Colonic mucosa (tissue), 4 donors: ENCODE data around the gene VWA8. TPM values are rescaled to one million over a fixed set of nuclear protein-coding genes. Genes with fewer than 3 reads are reported as not detected.
"Not testable (repeated sequence)": the region's sequence is repeated elsewhere in the genome, so short reads cannot be mapped to it uniquely, and the experiment has no call there.

Source experiments
- DNase-seq: peaks from one replicate; pipeline ENCODE4 v3.0.0-alpha.2; 2020
- H3K27ac ChIP-seq: fragments of 200-600 bp; one replicate; pipeline ENCODE4 v1.8.0; 2021
- H3K27me3 ChIP-seq: fragments of 200-600 bp; one replicate; pipeline ENCODE4 v1.8.0; 2021
- H3K36me3 ChIP-seq: fragments of 200-600 bp; one replicate; pipeline ENCODE4 v1.8.0; 2021
- H3K4me1 ChIP-seq: fragments of 200-600 bp; one replicate; pipeline ENCODE4 v1.8.0; 2021; ENCODE audit warnings: mild to moderate bottlenecking
- H3K4me3 ChIP-seq: fragments of 200-600 bp; one replicate; pipeline ENCODE4 v1.8.0; 2021
- H3K9ac ChIP-seq, 2 donors: one replicate each; pipeline ENCODE4 v1.7.0; 2013; ENCODE audit warnings: control low read depth in 2 of 2, low read depth in 2 of 2, low read length in 2 of 2
- H3K9me3 ChIP-seq: fragments of 200-600 bp; one replicate; pipeline ENCODE4 v1.8.0; 2021
- CTCF ChIP-seq: fragments of 200-600 bp; IDR thresholded peaks from one replicate; pipeline ENCODE4 v1.8.0; 2022; ENCODE audit warnings: antibody characterized with exemption, mild to moderate bottlenecking
- intact Hi-C: fragments of 100-400 bp; cut with DNase I; formaldehyde crosslinking; loops from one replicate; pipeline ENCODE4 v1.14.1; 2022
- total RNA-seq, 2 donors: library from RNA; stranded (reverse); fragmentation: NEBNext Ultra II Directional in 1 of 2; extraction: Animal tissue kit (Norgen Biotek cat#: 25700) in 1 of 2; gene quantifications; one replicate each; pipeline ENCODE4 v1.2.1, GENCODE V29; 2021
- donor health status: healthy.
- donor health status: DM: no; HTN: no; CAD: no.
- donor health status: DM: no; HTN: no; CAD: no.

The VWA8 gene
- total RNA-seq, 2 donors from 2014 or later = 23.8 to 31.8 TPM

GRCh38 chr13:41756198-41756880 is 204.6 kb downstream of the VWA8 start:
- no peaks in the 10 kb centered on the region for H3K9me3 ChIP-seq
- H3K27me3 ChIP-seq = no peaks in the 10 kb centered on the region
- no peaks in the 10 kb centered on the region for H3K36me3 ChIP-seq
- H3K27ac ChIP-seq = no peak overlapping the region
- H3K9ac ChIP-seq = no peak overlapping the region
- no peak for DNase-seq
- no peak overlapping the region for H3K4me3 ChIP-seq
- intact Hi-C loops = no loop called here
- no peaks in the 10 kb centered on the region for H3K4me1 ChIP-seq
- no peak for TF ChIP-seq CTCF

GRCh38 chr13:41751734-41752445 is 209.0 kb downstream of the VWA8 start:
- no peak for TF ChIP-seq CTCF
- Histone ChIP-seq H3K4me1 (no peaks in the 10 kb centered on the region), H3K27ac (no peak overlapping the region), H3K4me3 (no peak overlapping the region), H3K27me3 (no peaks in the 10 kb centered on the region), H3K36me3 (no peaks in the 10 kb centered on the region), H3K9ac (no peak overlapping the region), H3K9me3 (no peaks in the 10 kb centered on the region)
- intact Hi-C loops = no loop called here
- no peak for DNase-seq

- H3K4me1 ChIP-seq = no peaks in the 10 kb centered on the region
- DNase-seq = no peak
- H3K9me3 ChIP-seq = no peaks in the 10 kb centered on the region
- H3K36me3 ChIP-seq = no peaks in the 10 kb centered on the region
- H3K9ac ChIP-seq = no peak overlapping the region
- no peak overlapping the region for H3K4me3 ChIP-seq
- intact Hi-C loops = no loop called here
- no peaks in the 10 kb centered on the region for H3K27me3 ChIP-seq
- no peak overlapping the region for H3K27ac ChIP-seq
- TF ChIP-seq CTCF = no peak
Observed at GRCh38 chr13:41751277-41751676, 209.6 kb downstream of the VWA8 start.

GRCh38 chr13:41746259-41746658 is 214.7 kb downstream of the VWA8 start:
- intact Hi-C loops = no loop called here

GRCh38 chr13:41745496-41745895 is 215.4 kb downstream of the VWA8 start:
- H3K4me1 ChIP-seq, intact Hi-C loops, DNase-seq, H3K27me3 ChIP-seq, H3K9ac ChIP-seq, H3K4me3 ChIP-seq, H3K36me3 ChIP-seq, H3K27ac ChIP-seq, H3K9me3 ChIP-seq: not testable (repeated sequence)

More at GRCh38 chr13:41746259-41746658, 214.7 kb downstream of the VWA8 start:
- no peak for TF ChIP-seq CTCF
- Histone ChIP-seq H3K9me3 (no peaks in the 10 kb centered on the region), H3K27me3 (no peaks in the 10 kb centered on the region), H3K9ac (no peak overlapping the region), H3K4me1 (no peaks in the 10 kb centered on the region), H3K4me3 (no peak overlapping the region), H3K27ac (no peak overlapping the region), H3K36me3 (no peaks in the 10 kb centered on the region)
- no peak for DNase-seq

GRCh38 chr13:41742917-41743552 is 217.9 kb downstream of the VWA8 start:
- no peak for DNase-seq
- Histone ChIP-seq H3K9ac (no peak overlapping the region), H3K27me3 (no peaks in the 10 kb centered on the region), H3K36me3 (no peaks in the 10 kb centered on the region), H3K4me1 (no peaks in the 10 kb centered on the region), H3K27ac (no peak overlapping the region), H3K9me3 (no peaks in the 10 kb centered on the region), H3K4me3 (no peak overlapping the region)
- intact Hi-C loops = no loop called here
- no peak for TF ChIP-seq CTCF
